Activated CD4-positive, alpha-beta T cell treated with anti-CD3 and anti-CD28 coated beads for 24 hours (primary cell): Measurements from ENCODE around the gene CLEC2D.
"Not testable (repeated sequence)": the region's sequence is repeated elsewhere in the genome, so short reads cannot be mapped to it uniquely, and the experiment has no call there.

Source experiments
- DNase-seq, 2 donors: peaks; one replicate each; pipeline ENCODE4 v3.0.0-alpha.2; 2020; ENCODE audit warnings: low read depth in 2 of 2

CLEC2D gene, protein sequence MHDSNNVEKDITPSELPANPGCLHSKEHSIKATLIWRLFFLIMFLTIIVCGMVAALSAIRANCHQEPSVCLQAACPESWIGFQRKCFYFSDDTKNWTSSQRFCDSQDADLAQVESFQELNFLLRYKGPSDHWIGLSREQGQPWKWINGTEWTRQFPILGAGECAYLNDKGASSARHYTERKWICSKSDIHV

DNA sequence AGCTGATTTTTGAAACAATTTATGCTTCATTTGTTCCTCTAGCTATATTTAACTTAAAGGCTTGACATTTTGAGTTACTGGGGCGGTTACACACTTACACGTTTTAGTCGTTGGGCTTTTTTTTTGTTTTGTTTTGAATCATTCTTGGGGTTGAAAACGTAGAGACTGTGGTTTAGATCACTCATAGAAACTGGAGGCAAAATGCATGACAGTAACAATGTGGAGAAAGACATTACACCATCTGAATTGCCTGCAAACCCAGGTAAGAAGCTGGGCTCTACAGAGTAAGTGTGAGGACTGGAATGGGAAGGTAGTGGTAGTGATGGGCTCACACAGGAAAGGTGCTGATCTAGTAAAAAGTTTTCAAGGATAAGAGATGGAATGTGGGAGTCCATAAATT, at the start of gene CLEC2D:
CLEC2D (plus strand) TSS at position 180 of the 400 bp plus-strand sequence; CDS start at position 202, 22 bp downstream.
- DNase-seq: no peak

DNA sequence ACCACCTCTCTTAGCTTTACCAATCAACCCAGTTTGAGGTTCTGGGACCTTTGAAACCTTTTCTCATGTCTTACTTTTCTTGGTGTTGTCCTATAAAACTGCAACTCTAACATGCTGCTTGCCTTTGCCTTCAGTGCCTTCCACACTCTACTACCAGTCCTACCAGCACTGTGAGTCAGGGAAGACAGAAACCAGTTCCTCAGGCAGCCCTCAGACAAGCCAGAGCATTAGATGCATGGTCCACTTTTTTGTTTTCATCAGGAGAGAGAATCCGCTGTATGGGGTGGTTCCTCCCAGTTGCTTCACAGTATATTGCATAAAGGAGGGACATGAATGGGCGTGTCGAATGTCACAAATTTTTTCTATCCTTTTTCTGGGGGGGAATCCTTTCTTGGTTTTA, 44.5 kb upstream of the CLEC2D start:
- DNase-seq: no peak

DNA sequence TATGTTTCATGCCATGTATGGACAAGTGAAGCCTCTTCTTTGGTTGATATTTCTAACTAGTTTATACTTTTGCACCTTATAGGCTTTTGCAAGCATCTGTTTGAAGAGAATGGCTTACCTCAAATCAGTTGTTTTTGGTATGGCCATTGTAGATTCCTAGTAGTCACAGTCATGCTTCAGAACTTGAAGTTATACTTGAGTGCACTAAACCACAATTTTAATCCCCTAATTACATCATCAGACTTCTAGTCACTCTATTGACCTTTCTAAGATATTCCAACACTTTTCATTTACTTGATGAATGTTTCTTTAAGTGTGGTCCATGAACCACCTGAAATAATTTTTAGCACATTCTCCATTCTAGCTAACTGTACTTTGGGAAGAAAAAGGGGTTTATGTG, 43.2 kb upstream of the CLEC2D start:
- DNase-seq: no peak

DNA sequence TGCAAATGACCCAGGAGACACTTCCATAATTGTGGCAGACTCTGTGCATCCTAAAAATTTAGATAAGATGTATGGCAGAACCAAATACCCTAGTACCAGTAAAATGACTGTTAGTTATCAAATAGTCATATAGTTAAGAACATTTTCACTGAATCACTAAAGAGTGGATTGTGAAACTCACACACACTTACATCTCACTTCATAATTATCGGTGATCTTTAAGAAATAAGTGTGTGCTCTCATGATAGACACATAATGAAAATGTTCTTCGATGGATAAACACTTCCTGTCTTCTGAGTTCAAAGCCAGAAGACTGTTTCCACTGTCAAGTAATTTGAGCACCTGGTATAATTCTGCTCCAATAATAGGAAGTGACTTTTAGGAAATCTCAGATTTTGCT, 42.7 kb upstream of the CLEC2D start:
- DNase-seq: no peak

DNA sequence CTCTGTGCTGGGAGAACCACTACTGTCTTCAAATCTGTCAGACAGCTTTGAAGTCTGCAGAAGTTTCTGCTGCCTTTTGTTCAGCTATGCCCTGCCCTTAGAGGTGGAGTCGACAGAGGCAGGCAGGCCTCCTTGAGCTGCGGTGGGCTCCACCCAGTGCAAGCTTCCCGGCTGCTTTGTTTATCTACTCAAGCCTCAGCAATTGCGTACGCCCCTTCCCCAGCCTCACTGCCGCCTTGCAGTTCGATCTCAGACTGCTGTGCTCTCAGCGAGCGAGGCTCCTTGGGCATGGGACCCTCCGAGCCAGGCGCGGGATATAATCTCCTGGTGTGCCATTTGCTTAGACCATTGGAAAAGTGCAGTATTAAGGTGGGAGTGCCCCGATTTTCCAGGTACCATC, 36.7 kb upstream of the CLEC2D start:
- no peak for DNase-seq

DNA sequence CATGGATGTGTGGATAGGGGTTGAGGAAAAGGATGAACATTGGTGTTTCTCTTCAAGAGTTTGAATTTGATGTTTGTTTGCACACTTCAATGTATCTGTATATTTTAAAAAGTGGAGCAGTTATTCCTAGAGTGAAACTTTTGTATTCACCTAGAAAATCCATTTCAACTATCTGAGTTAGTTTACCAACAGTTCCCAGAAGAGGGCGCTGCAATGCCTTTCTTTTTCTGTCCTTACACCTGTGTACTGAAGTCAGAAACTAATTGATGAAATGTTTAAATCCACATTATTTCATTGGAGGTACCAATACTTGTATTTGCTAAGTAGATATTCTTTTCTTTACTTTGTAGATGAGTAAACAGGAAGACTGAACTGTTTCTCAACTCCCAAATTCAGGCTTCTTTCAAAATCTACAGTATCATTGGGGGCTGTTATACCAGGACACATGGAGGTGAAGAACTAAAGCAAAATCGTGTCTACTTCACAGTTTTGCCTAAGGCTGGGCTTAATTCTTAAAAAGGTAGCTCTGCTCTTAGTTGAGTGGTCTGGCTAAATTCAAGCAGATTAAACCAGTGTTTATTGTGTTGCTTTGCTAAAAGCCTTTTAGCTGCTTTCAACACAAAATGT, 35.2 kb upstream of the CLEC2D start:
- peak; percentile 64 to 79 for DNase-seq

DNA sequence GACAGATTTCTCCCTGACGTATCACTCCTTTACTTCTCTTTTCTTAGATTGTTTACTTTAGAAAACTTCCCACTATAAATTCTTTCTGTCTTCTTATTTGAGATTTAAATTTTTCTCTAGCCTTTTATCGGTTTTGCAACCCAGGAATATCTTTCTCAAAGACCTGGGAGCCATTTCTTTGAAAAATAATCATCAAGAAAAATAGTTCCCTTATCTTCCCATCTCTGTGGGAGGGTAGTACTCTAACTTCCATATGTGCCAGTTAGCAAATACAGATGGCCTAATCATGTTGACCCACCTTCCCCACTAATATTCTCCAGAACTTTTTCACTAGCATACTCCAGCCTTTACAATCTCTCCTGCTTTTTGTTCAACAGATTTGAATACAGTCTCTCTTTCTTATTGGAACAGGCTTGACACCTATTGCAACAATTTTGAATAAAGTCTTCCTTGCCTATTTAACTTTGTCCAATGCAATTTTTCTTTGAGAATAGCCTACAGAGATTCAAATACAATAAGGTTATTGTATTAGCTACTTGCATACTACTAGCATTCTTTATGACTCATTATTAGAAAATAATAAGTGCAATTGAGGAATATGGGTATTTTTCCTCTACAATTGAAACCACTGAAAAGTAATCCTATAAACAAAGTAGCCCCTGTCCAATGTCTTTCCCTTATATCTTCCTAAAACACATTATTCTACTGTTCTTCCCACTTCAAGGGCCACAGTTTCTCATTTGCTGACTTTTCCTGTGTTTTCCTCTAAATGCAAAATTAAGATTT, 34.4 kb upstream of the CLEC2D start:
- DNase-seq: no peak

DNA sequence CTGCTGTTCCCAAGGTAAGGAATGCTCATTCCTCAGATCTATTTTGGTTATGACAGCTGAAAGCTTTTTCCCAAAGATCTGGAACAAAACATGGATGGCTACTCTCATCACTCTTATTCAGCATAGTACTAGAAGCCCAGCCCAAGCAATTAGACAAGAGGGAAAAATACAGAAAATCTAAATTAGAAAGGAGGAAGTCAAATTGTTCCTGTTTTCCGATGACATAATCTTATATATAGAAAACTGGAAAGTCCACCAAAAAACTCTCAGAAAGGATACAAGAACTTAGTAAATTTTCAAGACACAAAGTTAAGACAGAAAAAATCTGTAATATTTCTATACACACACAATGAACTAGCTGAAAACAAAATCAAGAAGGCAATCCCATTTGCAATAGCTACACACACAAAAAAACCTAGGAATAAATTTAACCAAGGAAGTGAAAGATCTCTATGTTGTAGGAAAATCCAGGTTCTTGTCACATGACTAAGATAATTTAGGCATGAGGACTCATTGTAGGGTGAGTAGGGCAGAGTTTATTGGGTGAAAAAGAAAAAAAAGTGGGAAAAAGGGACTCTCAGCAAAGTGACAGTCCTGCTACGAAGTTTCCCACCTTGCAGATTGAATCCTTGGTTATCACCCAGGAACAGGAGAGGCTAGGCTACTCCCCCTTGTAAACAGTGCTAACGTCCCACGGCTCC, 33.2 kb upstream of the CLEC2D start:
- no peak for DNase-seq

DNA sequence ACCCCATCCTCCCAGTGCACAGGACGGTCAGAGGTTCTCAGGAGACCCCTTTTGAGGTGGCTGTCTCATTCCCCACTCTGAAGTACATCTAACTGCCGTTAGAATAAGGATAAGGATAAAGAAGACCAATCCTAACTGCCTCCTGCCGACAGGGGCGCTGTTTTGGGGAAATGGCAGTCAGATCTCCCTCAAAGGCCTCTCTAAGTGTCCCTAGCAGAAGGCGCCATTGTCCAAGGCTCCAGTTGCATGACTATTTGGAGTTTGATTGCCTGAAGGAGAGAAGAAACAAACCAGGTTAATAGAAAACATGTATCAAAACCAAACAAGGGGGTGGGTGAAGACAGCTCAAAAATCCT, 32.7 kb upstream of the CLEC2D start:
- DNase-seq: no peak

DNA sequence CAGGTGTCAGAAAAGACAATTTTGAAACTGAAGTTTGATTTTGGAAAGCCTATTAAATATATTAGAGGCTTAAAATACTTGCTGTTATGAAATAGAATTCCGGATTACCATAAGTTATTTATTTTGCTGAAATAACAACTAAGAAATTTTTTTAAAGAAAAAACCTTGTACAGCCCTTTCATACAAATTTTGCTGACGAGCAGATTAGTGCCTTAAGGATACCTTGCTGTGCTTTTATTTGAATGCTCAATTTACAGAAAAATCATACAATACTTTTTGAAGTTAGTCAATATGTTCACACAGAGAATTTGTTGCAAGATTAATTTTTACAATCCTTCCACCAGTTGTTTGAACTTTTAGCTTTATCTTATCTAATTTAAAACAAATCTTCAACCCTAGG, 29.5 kb upstream of the CLEC2D start:
- DNase-seq: no peak

DNA sequence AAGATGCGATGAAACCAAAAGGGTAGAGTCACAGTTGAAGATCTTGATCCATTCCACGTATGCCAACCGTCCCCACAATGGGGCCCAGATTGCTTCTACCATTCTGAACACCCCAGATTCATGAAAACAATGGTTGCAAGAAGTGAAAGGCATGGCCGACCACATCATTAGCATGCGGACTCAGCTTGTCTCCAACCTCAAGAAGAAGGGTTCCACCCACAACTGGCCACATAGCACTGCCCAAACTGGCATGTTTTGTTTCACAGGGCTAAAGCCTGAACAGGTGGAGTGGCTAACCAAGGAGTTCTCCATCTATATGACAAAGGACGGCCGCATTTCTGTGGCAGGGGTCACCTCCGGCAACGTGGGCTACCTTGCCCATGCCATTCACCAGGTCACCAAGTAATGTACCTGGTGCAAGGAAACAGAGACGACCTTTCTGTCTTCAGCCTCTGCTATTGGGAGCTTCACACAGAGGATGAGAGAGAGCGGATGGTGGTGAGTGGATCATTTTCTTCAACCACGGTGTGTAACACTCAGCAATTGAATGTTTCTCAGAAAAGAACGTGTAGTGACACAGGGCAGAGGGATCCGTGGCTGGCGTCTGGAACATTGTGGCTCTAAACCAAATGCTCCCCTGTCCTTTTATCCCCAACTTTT, 26.8 kb upstream of the CLEC2D start:
- no peak for DNase-seq

DNA sequence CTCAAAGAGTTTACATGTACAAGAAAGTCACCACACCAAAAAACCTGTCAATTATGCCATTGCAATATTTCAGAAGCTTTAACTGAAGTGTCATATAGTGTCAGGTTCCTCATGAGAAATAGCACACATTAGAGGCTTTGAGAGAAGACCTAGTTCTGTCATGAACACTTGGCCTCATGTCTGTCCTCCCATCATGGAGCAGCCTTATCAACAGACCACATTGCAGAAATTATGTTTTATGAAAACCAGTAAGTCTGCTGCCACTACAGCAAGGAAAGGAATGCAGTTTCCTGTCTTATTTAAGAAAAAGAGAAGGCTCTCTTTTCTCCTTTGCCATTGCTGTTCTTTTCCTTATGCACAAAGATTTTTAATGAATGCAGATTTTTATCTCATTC, 26.2 kb upstream of the CLEC2D start:
- no peak for DNase-seq

DNA sequence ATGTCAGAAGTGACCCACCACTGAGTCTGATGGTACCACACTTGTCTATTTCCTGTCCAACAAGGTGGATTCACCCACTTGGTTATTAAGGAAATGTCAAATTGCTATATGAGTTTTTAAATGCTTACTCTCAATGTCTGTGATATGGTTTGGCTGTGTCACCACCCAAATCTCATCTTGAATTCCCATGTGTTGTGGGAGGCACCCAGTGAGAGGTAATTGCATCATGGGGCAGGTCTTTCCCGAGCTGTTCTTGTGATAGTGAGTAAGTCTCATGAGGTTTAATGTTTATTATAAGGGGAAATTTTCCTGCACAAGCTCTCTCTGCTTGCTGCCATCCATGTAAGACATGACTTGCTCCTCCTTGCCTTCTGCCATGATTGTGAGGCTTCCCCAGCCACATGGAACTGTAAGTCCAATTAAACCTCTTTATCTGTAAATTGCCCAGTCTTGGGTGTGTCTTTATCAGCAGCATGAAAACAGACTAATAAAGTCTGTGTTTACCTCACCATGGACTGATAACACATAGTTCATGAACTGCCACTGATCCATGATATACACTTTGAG, 24.4 kb upstream of the CLEC2D start:
- DNase-seq: not testable (repeated sequence)

DNA sequence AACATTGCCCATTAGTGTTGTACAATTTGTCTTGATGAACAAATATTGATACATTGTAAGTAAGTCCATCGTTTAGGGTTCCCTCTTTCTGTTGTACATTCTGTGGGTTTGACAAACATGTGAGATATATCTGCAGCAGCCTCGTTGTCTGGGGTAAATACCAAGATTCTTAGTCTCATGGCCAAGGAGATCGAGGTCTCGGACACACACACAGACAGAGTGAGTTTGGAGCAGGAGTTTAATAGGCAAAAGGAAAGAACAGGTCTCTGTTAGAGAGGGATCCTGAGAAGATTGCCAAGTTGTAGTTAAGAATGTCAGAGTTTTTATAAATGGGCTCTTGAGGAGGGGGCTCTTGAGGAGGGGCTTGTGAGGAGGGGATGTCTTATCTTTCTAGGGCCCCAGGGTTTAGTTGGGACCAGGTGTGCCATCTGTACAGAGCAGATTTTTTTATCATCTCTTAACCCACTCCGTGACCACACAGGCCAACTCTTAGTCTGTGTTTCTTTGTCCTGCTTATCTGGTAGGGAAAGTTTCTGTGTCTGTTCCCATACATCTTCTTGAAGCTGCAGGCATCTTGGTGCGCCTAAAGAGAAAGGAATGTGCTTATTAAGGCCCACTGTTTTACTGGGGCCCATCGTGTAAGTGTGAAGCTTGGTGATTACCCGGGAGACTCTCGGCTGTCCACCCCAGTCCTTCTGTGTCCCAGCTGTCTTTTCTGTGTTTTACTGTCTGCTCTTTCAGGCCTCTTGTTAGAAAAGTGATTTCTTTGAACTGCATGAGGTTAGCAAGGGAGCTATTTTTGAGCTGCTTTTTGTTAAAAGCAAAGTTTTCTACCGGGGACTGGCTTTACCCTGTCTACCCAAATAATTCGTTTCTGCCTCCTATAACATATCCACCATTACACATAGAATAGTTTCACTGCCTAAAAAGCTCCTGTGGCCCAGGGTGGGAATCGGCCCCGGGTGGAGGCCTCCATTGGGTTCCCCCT, 22.4 kb upstream of the CLEC2D start:
- no peak for DNase-seq

DNA sequence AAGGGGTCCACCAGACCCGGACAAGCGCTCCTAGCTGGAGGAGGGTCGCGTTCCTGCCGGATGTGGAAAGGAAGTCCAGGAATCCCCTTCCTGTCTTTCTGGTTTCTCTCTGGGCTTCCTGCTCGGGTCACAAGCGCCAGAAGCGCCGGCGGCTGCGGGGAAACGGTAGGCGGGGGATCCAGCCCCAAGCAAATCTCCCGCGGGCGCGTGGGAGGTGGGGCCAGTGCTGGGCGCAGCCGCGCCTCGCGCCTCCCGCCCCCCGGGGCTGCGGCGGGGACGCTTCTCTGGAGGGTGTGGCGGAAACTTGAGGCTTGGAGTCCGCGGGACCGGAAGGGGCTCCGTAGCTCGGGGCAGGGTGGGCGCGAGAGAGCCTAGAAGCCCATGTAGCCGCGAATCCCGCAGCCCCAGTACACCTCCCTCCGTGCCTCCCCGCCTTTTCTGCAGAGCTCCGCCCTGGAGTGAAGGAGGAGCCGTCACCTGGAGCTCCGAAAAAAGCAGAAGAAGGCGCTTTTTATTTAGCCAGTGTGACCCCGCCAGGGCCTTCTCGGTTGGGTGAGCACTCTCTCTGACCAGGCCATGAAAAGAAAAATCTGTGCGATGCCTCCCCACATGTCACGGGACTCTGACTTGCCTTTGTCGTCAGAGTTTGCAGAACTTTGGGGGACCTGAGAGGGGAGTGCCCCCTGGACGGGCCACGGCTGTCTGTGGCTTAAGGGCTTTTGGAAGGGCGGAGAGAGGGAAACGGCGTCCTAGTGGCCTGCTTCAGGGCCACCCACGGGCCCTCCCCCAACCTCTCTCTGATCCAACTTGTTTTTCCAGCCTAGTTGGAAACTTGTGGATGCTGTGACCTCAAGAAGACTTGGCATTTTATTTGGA, 21.4 kb upstream of the CLEC2D start:
- peak; percentile 85 to 87 for DNase-seq

DNA sequence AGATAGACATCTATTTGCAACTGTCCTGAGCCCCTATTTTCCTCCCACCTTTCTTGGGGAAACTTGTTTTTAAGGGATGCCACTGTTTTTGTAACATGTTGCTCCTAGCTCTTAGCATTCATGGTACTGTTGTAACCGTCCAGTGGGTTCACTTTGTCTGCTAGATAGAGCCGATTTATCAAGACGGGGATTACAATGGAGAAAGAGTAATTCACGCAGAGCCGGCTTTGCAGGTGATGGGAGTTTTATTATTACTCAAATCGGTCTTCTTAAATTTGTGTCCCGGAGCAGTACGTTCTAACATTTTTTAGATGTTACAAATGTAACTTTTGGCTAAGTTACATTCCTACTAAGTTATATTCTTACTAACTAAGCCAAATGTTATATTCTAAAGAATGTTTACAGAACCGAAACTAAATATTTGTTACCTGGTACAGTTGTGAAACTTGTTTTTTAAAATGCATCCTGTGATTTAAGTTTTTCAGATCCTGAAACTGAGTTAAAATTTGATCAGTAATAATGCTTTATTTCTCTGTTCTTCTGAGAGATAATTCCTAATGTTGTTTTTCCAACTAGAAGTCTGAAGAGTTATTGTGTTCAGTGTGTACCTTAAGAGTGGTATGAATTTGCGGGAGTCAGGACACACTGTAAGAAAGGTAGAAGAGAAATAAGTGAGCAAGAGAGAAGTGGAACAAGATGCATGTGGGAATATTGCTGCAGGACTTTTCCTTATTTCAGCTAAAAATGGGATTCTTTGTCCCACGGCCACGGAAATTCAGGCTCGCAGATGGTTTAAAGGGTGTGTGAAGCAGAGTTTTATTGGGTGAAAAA, 20.6 kb upstream of the CLEC2D start:
- no peak for DNase-seq

DNA sequence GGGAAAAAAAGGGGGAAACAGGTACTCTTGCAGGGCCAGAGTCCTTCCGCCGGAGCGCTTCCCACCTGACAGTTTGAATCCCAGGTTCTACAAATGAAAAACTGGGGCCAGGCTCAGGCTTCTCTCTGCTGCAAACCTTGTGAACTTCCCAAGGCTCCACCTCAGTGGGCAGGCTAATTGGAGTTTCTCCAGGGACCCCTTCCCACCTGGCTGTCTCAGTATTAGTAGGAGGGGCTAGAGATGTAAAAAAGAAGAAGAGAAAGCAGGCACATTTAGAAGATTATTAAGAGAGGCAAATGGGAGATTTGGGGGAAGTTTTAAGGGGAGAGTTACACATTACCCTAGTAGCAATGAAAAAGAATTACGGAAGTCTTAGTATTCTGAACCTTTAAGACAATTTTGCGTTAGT, 20.0 kb upstream of the CLEC2D start:
- no peak for DNase-seq

DNA sequence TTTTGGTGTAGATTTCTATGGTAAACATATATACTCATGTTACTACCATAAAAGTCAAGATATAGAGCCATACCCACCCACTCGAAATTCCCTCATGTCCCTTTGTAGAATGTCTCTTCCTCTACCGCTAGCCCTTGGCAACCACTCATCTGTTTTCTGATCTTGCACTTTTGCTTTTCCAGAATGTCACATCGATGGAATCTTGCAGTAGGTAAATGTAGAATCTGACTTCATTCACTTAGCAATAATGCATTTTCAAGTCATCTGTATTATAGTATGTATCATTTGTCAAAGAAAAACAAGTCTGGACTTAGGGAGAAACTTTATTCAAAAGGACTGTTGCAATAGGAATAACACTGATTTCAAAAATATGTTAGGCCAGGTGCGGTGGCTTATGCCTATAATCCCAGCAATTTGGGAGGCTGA, 19.3 kb upstream of the CLEC2D start:
- DNase-seq: no peak
